Activated naive CD8-positive, alpha-beta T cell treated with anti-CD3 and anti-CD28 coated beads, Interleukin-2, amount 10 ng/mL, durations not matched to agents 7 days and 5 days (primary cell): Measurements from ENCODE around the gene SNRPA. TPM values are rescaled to one million over a fixed set of nuclear protein-coding genes. Genes with fewer than 3 reads are reported as not detected.
A peak's percentile ranks its signal among the peaks of the same experiment; 100 is the strongest.
"Not testable (repeated sequence)": the region's sequence is repeated elsewhere in the genome, so short reads cannot be mapped to it uniquely, and the experiment has no call there.

Experiments
- ATAC-seq: fragments of 150-1000 bp; cut with Tn5 transposase; one replicate; pipeline ENCODE4 v1.10.0; 2021; ENCODE audit warnings: low read depth, moderate library complexity
- POLR2A ChIA-PET: fragments of 350-600 bp; sonication (Branson Sonifier 250); formaldehyde crosslinking; loops from one replicate; lab custom pipeline; 2021; ENCODE audit warnings: antibody characterized with exemption; lab: Charles Lee
- DNase-seq: peaks from one replicate; pipeline ENCODE4 v3.0.0; 2021
- H3K27ac Mint-ChIP-seq: one replicate; pipeline ENCODE4 v1.8.0; 2022; ENCODE audit warnings: mild to moderate bottlenecking, mixed read lengths
- H3K27me3 Mint-ChIP-seq: one replicate; pipeline ENCODE4 v1.8.0; 2022; ENCODE audit warnings: mild to moderate bottlenecking, moderate library complexity, mixed read lengths
- H3K36me3 Mint-ChIP-seq: one replicate; pipeline ENCODE4 v1.8.0; 2021; ENCODE audit warnings: mild to moderate bottlenecking, mixed read lengths
- H3K4me1 Mint-ChIP-seq: one replicate; pipeline ENCODE4 v1.8.0; 2021; ENCODE audit warnings: mixed read lengths
- H3K4me3 Mint-ChIP-seq: one replicate; pipeline ENCODE4 v1.8.0; 2022; ENCODE audit warnings: mild to moderate bottlenecking, moderate library complexity, mixed read lengths
- H3K9me3 Mint-ChIP-seq: one replicate; pipeline ENCODE4 v1.8.0; 2021; ENCODE audit warnings: mixed read lengths
- total RNA-seq, 2 experiments: library from RNA; stranded (reverse); gene quantifications; one replicate each; pipeline ENCODE4 v1.2.3, GENCODE V29; 2021

The SNRPA gene
- total RNA-seq, 2 experiments from 2014 or later = 145 to 157 TPM

- no peak for DNase-seq
- no peaks in the 10 kb centered on the region for H3K27me3 Mint-ChIP-seq
- H3K9me3 Mint-ChIP-seq = no peaks in the 10 kb centered on the region
- ATAC-seq = no peak
- peaks cover 63% of the 10 kb centered on the region for H3K36me3 Mint-ChIP-seq
- no peak overlapping the region for H3K4me3 Mint-ChIP-seq
- peaks cover 60% of the 10 kb centered on the region for H3K4me1 Mint-ChIP-seq
- H3K27ac Mint-ChIP-seq = peak overlapping the region; percentile 61
- POLR2A ChIA-PET = interaction anchor here (0.6 to 1.1 kb wide), 3 partner anchors 9 to 37 kb away, joined by 3 to 4 read pairs (median 3); no protein-coding TSS in a partner anchor
Observed at GRCh38 chr19:40758491-40758890, 7.5 kb downstream of the SNRPA start.

- Mint-ChIP-seq H3K4me3 (no peak overlapping the region), H3K36me3 (peaks cover 67% of the 10 kb centered on the region), H3K9me3 (no peaks in the 10 kb centered on the region), H3K4me1 (peaks cover 64% of the 10 kb centered on the region), H3K27ac (no peak overlapping the region), H3K27me3 (no peaks in the 10 kb centered on the region)
- no peak for DNase-seq
- POLR2A ChIA-PET = interaction anchor here (2.6 kb wide), 1 partner anchor 18 kb away, joined by 13 read pairs; the partner anchor contains the start of gene RAB4B
- no peak for ATAC-seq
Observed at GRCh38 chr19:40759352-40759751, 8.3 kb downstream of the SNRPA start.

- Mint-ChIP-seq H3K4me1 (peaks cover 55% of the 10 kb centered on the region), H3K9me3 (no peaks in the 10 kb centered on the region), H3K36me3 (peaks cover 63% of the 10 kb centered on the region), H3K27ac (peak overlapping the region; percentile 89), H3K27me3 (no peaks in the 10 kb centered on the region), H3K4me3 (peak overlapping the region; percentile 62)
- ATAC-seq (peak; percentile 52), DNase-seq (no peak)
- POLR2A ChIA-PET = interaction anchor here (1.9 to 2.4 kb wide), 2 partner anchors 9 to 15 kb away, joined by 7 to 9 read pairs; partner anchors contain the start of gene RAB4B
Observed at GRCh38 chr19:40762754-40763470, 11.9 kb downstream of the SNRPA start.

GRCh38 chr19:40763526-40763925 lies 12.5 kb downstream of the SNRPA start:
- POLR2A ChIA-PET = interaction anchor here (1.9 to 2.4 kb wide), 2 partner anchors 10 to 14 kb away, joined by 7 to 9 read pairs; partner anchors contain the start of gene RAB4B
- no peaks in the 10 kb centered on the region for H3K27me3 Mint-ChIP-seq
- H3K36me3 Mint-ChIP-seq = peaks cover 57% of the 10 kb centered on the region
- peak overlapping the region; percentile 89 for H3K27ac Mint-ChIP-seq
- peak; percentile 8 for ATAC-seq
- no peak for DNase-seq
- no peak overlapping the region for H3K4me3 Mint-ChIP-seq
- no peaks in the 10 kb centered on the region for H3K9me3 Mint-ChIP-seq
- peaks cover 54% of the 10 kb centered on the region for H3K4me1 Mint-ChIP-seq

GRCh38 chr19:40763963-40764362 lies 13.0 kb downstream of the SNRPA start:
- H3K4me3 Mint-ChIP-seq = peak overlapping the region; percentile 9
- POLR2A ChIA-PET = interaction anchor here (1.9 to 2.4 kb wide), 2 partner anchors 10 to 14 kb away, joined by 7 to 9 read pairs; partner anchors contain the start of gene RAB4B
- no peaks in the 10 kb centered on the region for H3K9me3 Mint-ChIP-seq

GRCh38 chr19:40766385-40766784 lies 15.4 kb downstream of the SNRPA start:
- H3K4me1 Mint-ChIP-seq = peaks cover 47% of the 10 kb centered on the region
- H3K36me3 Mint-ChIP-seq = peaks cover 59% of the 10 kb centered on the region
- POLR2A ChIA-PET = interaction anchor here (0.8 to 1.3 kb wide), 3 partner anchors 12 to 16 kb away, joined by 4 to 14 read pairs (median 7); partner anchors contain the start of genes ACTMAP and RAB4B
- not testable (repeated sequence) for H3K27me3 Mint-ChIP-seq, H3K27ac Mint-ChIP-seq, H3K9me3 Mint-ChIP-seq, DNase-seq, ATAC-seq, H3K4me3 Mint-ChIP-seq

More at GRCh38 chr19:40763963-40764362, 13.0 kb downstream of the SNRPA start:
- Mint-ChIP-seq H3K4me1 (peaks cover 54% of the 10 kb centered on the region), H3K27me3 (no peaks in the 10 kb centered on the region), H3K36me3 (peaks cover 58% of the 10 kb centered on the region), H3K27ac (peak overlapping the region; percentile 89)
- ATAC-seq (no peak), DNase-seq (no peak)

GRCh38 chr19:40768869-40769268 lies 17.9 kb downstream of the SNRPA start:
- no peaks in the 10 kb centered on the region for H3K9me3 Mint-ChIP-seq
- no peak overlapping the region for H3K27ac Mint-ChIP-seq
- H3K36me3 Mint-ChIP-seq = peaks cover 42% of the 10 kb centered on the region

GRCh38 chr19:40771101-40771862 lies 20.3 kb downstream of the SNRPA start:
- H3K9me3 Mint-ChIP-seq, H3K27me3 Mint-ChIP-seq, DNase-seq, H3K4me3 Mint-ChIP-seq: not testable (repeated sequence)
- Mint-ChIP-seq H3K27ac (peak overlapping the region; percentile 34), H3K36me3 (peaks cover 28% of the 10 kb centered on the region), H3K4me1 (peaks cover 12% of the 10 kb centered on the region)
- POLR2A ChIA-PET = interaction anchor here (0.8 to 2.0 kb wide), 5 partner anchors 7 to 21 kb away, joined by 3 to 9 read pairs (median 8); partner anchors contain the start of genes ACTMAP and RAB4B
- ATAC-seq = peak; percentile 45

More at GRCh38 chr19:40768869-40769268, 17.9 kb downstream of the SNRPA start:
- peaks cover 28% of the 10 kb centered on the region for H3K4me1 Mint-ChIP-seq
- POLR2A ChIA-PET = no interaction called here
- H3K4me3 Mint-ChIP-seq = no peak overlapping the region
- H3K27me3 Mint-ChIP-seq = no peaks in the 10 kb centered on the region
- ATAC-seq (no peak), DNase-seq (no peak)

- peaks cover 30% of the 10 kb centered on the region for H3K4me1 Mint-ChIP-seq
- no peak within 1 kb of the TSS for H3K27ac Mint-ChIP-seq
- DNase-seq (no peak), ATAC-seq (no peak)
- H3K9me3 Mint-ChIP-seq = no peaks in the 10 kb centered on the region
- H3K27me3 Mint-ChIP-seq = no peaks in the 10 kb centered on the region
- POLR2A ChIA-PET = interaction anchor here (0.6 to 4.4 kb wide), 2 partner anchors 21 to 24 kb away, joined by 3 to 92 read pairs; partner anchors contain the start of genes ACTMAP and SNRPA
- peaks cover 18% of the 10 kb centered on the region for H3K36me3 Mint-ChIP-seq
- peak within 1 kb of the TSS; percentile 19 for H3K4me3 Mint-ChIP-seq
Observed at GRCh38 chr19:40774916-40775631, 24.1 kb downstream of the SNRPA start, which contains the start of gene MIA. TSS of gene MIA (plus strand) at chr19:40775521. CDS start at chr19:40775543, 22 bp downstream.

- no peaks in the 10 kb centered on the region for H3K9me3 Mint-ChIP-seq
- no peak for DNase-seq
- no peak overlapping the region for H3K27ac Mint-ChIP-seq
- no peaks in the 10 kb centered on the region for H3K27me3 Mint-ChIP-seq
- H3K36me3 Mint-ChIP-seq = peaks cover 18% of the 10 kb centered on the region
- no peak for ATAC-seq
- H3K4me1 Mint-ChIP-seq = peaks cover 32% of the 10 kb centered on the region
- no peak overlapping the region for H3K4me3 Mint-ChIP-seq
- POLR2A ChIA-PET = interaction anchor here (4.4 kb wide), 1 partner anchor 25 kb away, joined by 92 read pairs; the partner anchor contains the start of genes ACTMAP and SNRPA
Observed at GRCh38 chr19:40775632-40776022, 24.6 kb downstream of the SNRPA start.

GRCh38 chr19:40776364-40776763 lies 25.4 kb downstream of the SNRPA start:
- POLR2A ChIA-PET = interaction anchor here (1.6 to 4.4 kb wide), 7 partner anchors 10 to 487 kb away, joined by 6 to 92 read pairs (median 14); partner anchors contain the start of genes ACTMAP, EGLN2 and SNRPA
- no peaks in the 10 kb centered on the region for H3K27me3 Mint-ChIP-seq
- no peak for ATAC-seq
- no peak overlapping the region for H3K27ac Mint-ChIP-seq
- no peaks in the 10 kb centered on the region for H3K9me3 Mint-ChIP-seq
- peak overlapping the region; percentile 19 for H3K4me3 Mint-ChIP-seq
- H3K36me3 Mint-ChIP-seq = peaks cover 16% of the 10 kb centered on the region
- DNase-seq = no peak
- peaks cover 30% of the 10 kb centered on the region for H3K4me1 Mint-ChIP-seq
